OCI-LY7 (cell line): ENCODE data around the gene ZBTB22. TPM values are rescaled to one million over a fixed set of nuclear protein-coding genes. Genes with fewer than 3 reads are reported as not detected.

Experiments used
- BruUV-seq: library from RNA; stranded (reverse); fragments of 400-500 nt; replicated peaks from 2 replicates; lab custom pipeline; 2021; lab: Mats Ljungman, UMichigan
- CTCF ChIA-PET: fragments of 300-600 bp; sonication (Branson Sonifier 250); formaldehyde crosslinking; loops from one replicate; lab custom pipeline; 2022; ENCODE audit warnings: antibody characterized with exemption; ENCODE audit not compliant: unreplicated experiment; lab: Charles Lee
- POLR2A ChIA-PET: fragments of 300-600 bp; sonication (Branson Sonifier 250); formaldehyde crosslinking; loops from one replicate; lab custom pipeline; 2022; ENCODE audit warnings: antibody characterized with exemption; lab: Charles Lee
- DNase-seq: peaks from one replicate; pipeline ENCODE4 v3.0.0-alpha.2; 2015; ENCODE audit warnings: low spot score
- H2AFZ ChIP-seq: fragments of 200-600 bp; sonication (generic), shearing (Covaris generic); 2 replicates; pipeline ENCODE4 v1.6.1; 2014; ENCODE audit warnings: mild to moderate bottlenecking, antibody characterized with exemption, low read length, moderate library complexity
- H3K27ac ChIP-seq: fragments of 200-600 bp; sonication (generic); 2 replicates; pipeline ENCODE4 v1.5.1; 2014; ENCODE audit warnings: mixed run types, low read depth, mild to moderate bottlenecking, moderate library complexity, low read length, inconsistent platforms; ENCODE audit not compliant: poor library complexity, severe bottlenecking
- H3K36me3 ChIP-seq: fragments of 200-600 bp; sonication (generic); 2 replicates; pipeline ENCODE4 v1.6.1; 2014; ENCODE audit warnings: mild to moderate bottlenecking, antibody characterized with exemption, low read length, moderate library complexity, mixed read lengths; ENCODE audit not compliant: insufficient read depth
- H3K4me1 ChIP-seq: fragments of 200-600 bp; sonication (generic); 2 replicates; pipeline ENCODE4 v1.5.1; 2014; ENCODE audit warnings: mild to moderate bottlenecking, low read length; ENCODE audit not compliant: insufficient read depth, poor library complexity, severe bottlenecking
- H3K4me2 ChIP-seq: fragments of 200-600 bp; sonication (generic); 2 replicates; pipeline ENCODE4 v1.6.1; 2014; ENCODE audit warnings: mild to moderate bottlenecking, low read length
- H3K4me3 ChIP-seq: fragments of 200-600 bp; sonication (generic); 2 replicates; pipeline ENCODE4 v1.5.1; 2014; ENCODE audit warnings: mild to moderate bottlenecking, low read depth, low read length; ENCODE audit not compliant: poor library complexity, severe bottlenecking
- H3K79me2 ChIP-seq: fragments of 200-600 bp; sonication (generic); 2 replicates; pipeline ENCODE4 v1.6.1; 2016; ENCODE audit warnings: low read depth, mild to moderate bottlenecking, low read length, moderate library complexity, mixed read lengths; ENCODE audit not compliant: insufficient read depth
- H3K9me2 ChIP-seq: fragments of 200-600 bp; sonication (generic); 2 replicates; pipeline ENCODE4 v1.6.1; 2016; ENCODE audit warnings: mild to moderate bottlenecking, low read length, mixed read lengths; ENCODE audit not compliant: insufficient read depth
- H3K9me3 ChIP-seq: fragments of 200-600 bp; sonication (generic); 2 replicates; pipeline ENCODE4 v1.6.1; 2014; ENCODE audit warnings: mild to moderate bottlenecking, mixed run types, low read length, mixed read lengths
- H4K20me1 ChIP-seq: fragments of 200-600 bp; sonication (generic); 2 replicates; pipeline ENCODE4 v1.6.1; 2014; ENCODE audit warnings: mild to moderate bottlenecking, antibody characterized with exemption, low read length, moderate library complexity, mixed read lengths; ENCODE audit not compliant: insufficient read depth
- EZH2phosphoT487 ChIP-seq: fragments of 200-600 bp; sonication (generic); IDR thresholded peaks from 2 replicates; pipeline ENCODE4 v1.6.1; 2018; ENCODE audit warnings: low read depth, borderline replicate concordance, mild to moderate bottlenecking, mixed run types, antibody characterized with exemption, low read length, moderate library complexity, mixed read lengths
- intact Hi-C: fragments of 100-400 bp; cut with micrococcal nuclease; formaldehyde crosslinking; loops from one replicate; pipeline ENCODE4 v1.10.0; 2022; ENCODE audit not compliant: unreplicated experiment
- total RNA-seq, 2 experiments: library from RNA; depleted of rRNA in 1 of 2; stranded (reverse); fragments of >200 nt in 1 of 2; shearing (Covaris generic) in 1 of 2; gene quantifications; 2 replicates each; pipeline ENCODE4 v1.2.3, GENCODE V29; 2014 to 2022
- TF ChIP-seq, protein P1 (sequence below): fragments of 200-600 bp; sonication (generic); conservative IDR thresholded peaks from 2 replicates; pipeline ENCODE4 v1.5.1; 2014; ENCODE audit warnings: mild to moderate bottlenecking, antibody characterized with exemption, low read length, moderate library complexity, mixed read lengths

The ZBTB22 gene
- total RNA-seq, 2 experiments from 2014 or later: 14.1 to 21.6 TPM

GRCh38 chr6:33339193-33339592, 21.6 kb upstream of the ZBTB22 start:
- CTCF ChIA-PET: no interaction called here
- intact Hi-C loops: no loop called here
- DNase-seq: no peak
- no peak overlapping the region for H3K4me2 ChIP-seq
- no peaks in the 10 kb centered on the region for H3K9me2 ChIP-seq
- peaks cover 38% of the 10 kb centered on the region for H3K4me1 ChIP-seq
- H3K79me2 ChIP-seq: no peaks in the 10 kb centered on the region
- no TSS peak for BruUV-seq
- no peak for TF ChIP-seq EZH2phosphoT487
- TF ChIP-seq, protein P1, sequence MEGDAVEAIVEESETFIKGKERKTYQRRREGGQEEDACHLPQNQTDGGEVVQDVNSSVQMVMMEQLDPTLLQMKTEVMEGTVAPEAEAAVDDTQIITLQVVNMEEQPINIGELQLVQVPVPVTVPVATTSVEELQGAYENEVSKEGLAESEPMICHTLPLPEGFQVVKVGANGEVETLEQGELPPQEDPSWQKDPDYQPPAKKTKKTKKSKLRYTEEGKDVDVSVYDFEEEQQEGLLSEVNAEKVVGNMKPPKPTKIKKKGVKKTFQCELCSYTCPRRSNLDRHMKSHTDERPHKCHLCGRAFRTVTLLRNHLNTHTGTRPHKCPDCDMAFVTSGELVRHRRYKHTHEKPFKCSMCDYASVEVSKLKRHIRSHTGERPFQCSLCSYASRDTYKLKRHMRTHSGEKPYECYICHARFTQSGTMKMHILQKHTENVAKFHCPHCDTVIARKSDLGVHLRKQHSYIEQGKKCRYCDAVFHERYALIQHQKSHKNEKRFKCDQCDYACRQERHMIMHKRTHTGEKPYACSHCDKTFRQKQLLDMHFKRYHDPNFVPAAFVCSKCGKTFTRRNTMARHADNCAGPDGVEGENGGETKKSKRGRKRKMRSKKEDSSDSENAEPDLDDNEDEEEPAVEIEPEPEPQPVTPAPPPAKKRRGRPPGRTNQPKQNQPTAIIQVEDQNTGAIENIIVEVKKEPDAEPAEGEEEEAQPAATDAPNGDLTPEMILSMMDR: no peak
- H3K4me3 ChIP-seq: no peak overlapping the region
- no peaks in the 10 kb centered on the region for H3K9me3 ChIP-seq
- no peak overlapping the region for H2AFZ ChIP-seq
- H4K20me1 ChIP-seq: no peaks in the 10 kb centered on the region
- H3K27ac ChIP-seq: no peak overlapping the region
- H3K36me3 ChIP-seq: no peaks in the 10 kb centered on the region
- POLR2A ChIA-PET: interaction anchor here (1.7 kb wide), 1 partner anchor 15 kb away, joined by 12 read pairs; no protein-coding TSS in a partner anchor

GRCh38 chr6:33336495-33336894, 19.0 kb upstream of the ZBTB22 start:
- no peaks in the 10 kb centered on the region for H4K20me1 ChIP-seq
- no peak overlapping the region for H3K4me2 ChIP-seq
- no peaks in the 10 kb centered on the region for H3K9me2 ChIP-seq
- no peaks in the 10 kb centered on the region for H3K9me3 ChIP-seq
- BruUV-seq: no TSS peak
- H3K79me2 ChIP-seq: no peaks in the 10 kb centered on the region
- POLR2A ChIA-PET: interaction anchor here (2.0 kb wide), 2 partner anchors 11 to 19 kb away, joined by 6 to 21 read pairs; partner anchors contain the start of gene ZBTB22
- H3K4me3 ChIP-seq: no peak overlapping the region
- DNase-seq: no peak
- H2AFZ ChIP-seq: no peak overlapping the region
- H3K27ac ChIP-seq: no peak overlapping the region
- peaks cover 27% of the 10 kb centered on the region for H3K4me1 ChIP-seq
- CTCF ChIA-PET: no interaction called here
- intact Hi-C loops: no loop called here
- TF ChIP-seq EZH2phosphoT487: no peak
- TF ChIP-seq, protein P1: no peak
- H3K36me3 ChIP-seq: no peaks in the 10 kb centered on the region

DNA sequence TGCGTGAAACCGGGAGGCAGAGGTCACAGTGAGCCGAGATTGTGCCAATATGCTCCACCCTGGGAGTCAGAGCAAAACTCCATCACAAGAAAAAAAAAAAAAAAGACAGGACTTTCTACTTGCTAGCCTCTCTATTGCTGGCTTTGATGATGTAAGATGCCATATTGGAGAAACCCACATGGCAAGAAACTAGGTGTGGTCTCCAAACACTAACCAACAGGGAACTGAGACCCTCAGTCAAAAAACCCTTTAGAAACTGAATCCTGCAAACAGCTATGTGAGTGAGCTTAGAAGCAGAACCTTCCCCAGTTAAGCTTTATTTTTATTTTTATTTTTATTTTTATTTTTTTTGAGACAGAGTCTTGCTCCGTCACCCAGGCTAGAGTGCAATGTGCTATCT, 18.4 kb upstream of the ZBTB22 start:
- Histone ChIP-seq H3K4me1 (peaks cover 26% of the 10 kb centered on the region), H2AFZ (no peak overlapping the region), H3K9me3 (no peaks in the 10 kb centered on the region), H3K79me2 (no peaks in the 10 kb centered on the region), H3K36me3 (no peaks in the 10 kb centered on the region), H4K20me1 (no peaks in the 10 kb centered on the region), H3K9me2 (no peaks in the 10 kb centered on the region), H3K27ac (no peak overlapping the region), H3K4me3 (no peak overlapping the region), H3K4me2 (no peak overlapping the region)
- TF ChIP-seq, protein P1: no peak
- TF ChIP-seq EZH2phosphoT487: no peak
- CTCF ChIA-PET: no interaction called here
- intact Hi-C loops: no loop called here
- POLR2A ChIA-PET: interaction anchor here (0.6 to 2.0 kb wide), 3 partner anchors 11 to 49 kb away, joined by 4 to 21 read pairs (median 6); partner anchors contain the start of gene ZBTB22
- no peak for DNase-seq
- BruUV-seq: no TSS peak
